B cell (primary cell): ENCODE results near the gene RP9. TPM values are rescaled to one million over a fixed set of nuclear protein-coding genes. Genes with fewer than 3 reads are reported as not detected.
A peak's percentile ranks its signal among the peaks of the same experiment; 100 is the strongest.

ENCODE experiments used
- ATAC-seq: fragments of 200-7000 bp; cut with Tn5 transposase; one replicate; pipeline ENCODE4 v1.10.0; 2021; ENCODE audit warnings: low read depth, mild to moderate bottlenecking, moderate number of reproducible peaks, moderate library complexity
- CTCF ChIA-PET: fragments of 350-600 bp; sonication (Branson Sonifier 250); formaldehyde crosslinking; loops from one replicate; lab custom pipeline; 2021; ENCODE audit warnings: antibody characterized with exemption, inconsistent platforms; lab: Charles Lee
- POLR2A ChIA-PET: fragments of 350-600 bp; sonication (Branson Sonifier 250); formaldehyde crosslinking; loops from one replicate; lab custom pipeline; 2021; ENCODE audit warnings: antibody characterized with exemption; lab: Charles Lee
- DNase-seq: peaks from one replicate; pipeline ENCODE4 v3.0.0; 2013
- H2AFZ ChIP-seq: 2 replicates; pipeline ENCODE4 v1.6.1; 2012; ENCODE audit warnings: mild to moderate bottlenecking, low read depth, low read length; ENCODE audit not compliant: insufficient read depth, poor library complexity, severe bottlenecking
- H3K27ac ChIP-seq, 2 donors: 1 replicate in 1 of 2; 2 replicates in 1 of 2; pipeline ENCODE4 v1.5.1; 2012 to 2013; ENCODE audit warnings: low read length in 2 of 2, mild to moderate bottlenecking in 2 of 2, moderate library complexity in 1 of 2
- H3K27me3 ChIP-seq, 4 experiments: fragments of 200-600 bp in 1 of 4; sonication (generic) in 1 of 4; replicated peaks in 1 of 4; 1 replicate in 2 of 4; 2 replicates in 2 of 4; pipeline versions ENCODE4 v1.6.1 to v1.7.0; 2013 to 2016; ENCODE audit warnings: low read length in 3 of 4, mild to moderate bottlenecking in 2 of 4, mixed read lengths in 1 of 4, moderate library complexity in 1 of 4; ENCODE audit not compliant: insufficient read depth in 4 of 4, control insufficient read depth in 3 of 4; ENCODE audit errors: control extremely low read depth in 1 of 4
- H3K36me3 ChIP-seq, 2 experiments: replicated peaks in 1 of 2; 1 replicate in 1 of 2; 2 replicates in 1 of 2; pipeline versions ENCODE4 v1.6.1 to v1.7.1; 2013; ENCODE audit warnings: low read length in 1 of 2; ENCODE audit not compliant: insufficient read depth in 2 of 2, control insufficient read depth in 1 of 2; ENCODE audit errors: control extremely low read depth in 1 of 2, extremely low read depth in 1 of 2
- H3K4me1 ChIP-seq, 2 donors: fragments of 200-600 bp in 1 of 2; sonication (generic) in 1 of 2; 1 replicate in 1 of 2; 2 replicates in 1 of 2; pipeline versions ENCODE4 v1.5.1 to v1.6.1; 2013 to 2017; ENCODE audit warnings: low read length in 2 of 2; ENCODE audit not compliant: control insufficient read depth in 2 of 2, insufficient read depth in 2 of 2
- H3K4me2 ChIP-seq: replicated peaks from 2 replicates; pipeline ENCODE3; 2012; ENCODE audit warnings: mild to moderate bottlenecking, low read depth, low read length; ENCODE audit not compliant: poor library complexity, severe bottlenecking
- H3K4me3 ChIP-seq, 5 experiments: fragments of 200-600 bp in 1 of 5; sonication (generic) in 1 of 5; 1 replicate in 3 of 5; 2 replicates in 2 of 5; pipeline versions ENCODE4 v1.5.1 to v1.7.0; 2011 to 2016; ENCODE audit warnings: low read length in 4 of 5, mild to moderate bottlenecking in 4 of 5, low read depth in 2 of 5, control low read depth in 1 of 5, moderate library complexity in 1 of 5; ENCODE audit not compliant: insufficient read depth in 1 of 5; ENCODE audit errors: control extremely low read depth in 1 of 5, extremely low read depth in 1 of 5
- H3K79me2 ChIP-seq: fragments of 200-600 bp; sonication (generic); one replicate; pipeline ENCODE4 v1.6.0; 2016; ENCODE audit warnings: low read length; ENCODE audit not compliant: control insufficient read depth, insufficient read depth
- H3K9ac ChIP-seq: fragments of 200-600 bp; sonication (generic); 2 replicates; pipeline ENCODE4 v1.6.1; 2017; ENCODE audit warnings: mild to moderate bottlenecking, low read length, moderate library complexity
- H3K9me3 ChIP-seq, 3 donors: one replicate each; pipeline versions ENCODE4 v1.6.1 to v1.7.1; 2013; ENCODE audit warnings: low read length in 2 of 3; ENCODE audit not compliant: control insufficient read depth in 2 of 3, insufficient read depth in 1 of 3; ENCODE audit errors: control extremely low read depth in 1 of 3
- H4K20me1 ChIP-seq: 2 replicates; pipeline ENCODE4 v1.6.0; 2012; ENCODE audit warnings: mild to moderate bottlenecking, low read length; ENCODE audit not compliant: insufficient read depth, control insufficient read depth, poor library complexity, severe bottlenecking
- H3K27ac Mint-ChIP-seq: one replicate; pipeline ENCODE4 v1.8.0; 2021; ENCODE audit warnings: mixed read lengths
- H3K27me3 Mint-ChIP-seq: one replicate; pipeline ENCODE4 v1.8.0; 2021; ENCODE audit warnings: mixed read lengths
- H3K4me1 Mint-ChIP-seq: one replicate; pipeline ENCODE4 v1.8.0; 2021; ENCODE audit warnings: mixed read lengths
- H3K4me3 Mint-ChIP-seq: one replicate; pipeline ENCODE4 v1.8.0; 2021; ENCODE audit warnings: mixed read lengths
- H3K9me3 Mint-ChIP-seq: one replicate; pipeline ENCODE4 v1.8.0; 2022; ENCODE audit warnings: mixed read lengths; ENCODE audit not compliant: insufficient read depth
- CTCF ChIP-seq: fragments of 200-600 bp; IDR thresholded peaks from one replicate; pipeline ENCODE4 v1.8.0; 2022; ENCODE audit warnings: antibody characterized with exemption, mild to moderate bottlenecking
- EZH2 ChIP-seq: IDR thresholded peaks from 2 replicates; pipeline ENCODE4 v1.6.1; 2012; ENCODE audit warnings: borderline replicate concordance, low read depth, mild to moderate bottlenecking, moderate library complexity, low read length; ENCODE audit not compliant: insufficient read depth, poor library complexity, severe bottlenecking
- WGBS: methylation state at CpG from one replicate; pipeline ENCODE4 v1.1.5; 2013; ENCODE audit warnings: missing lambda C conversion rate; ENCODE audit not compliant: insufficient coverage; 5-methylcytosine and 5-hydroxymethylcytosine counted together
- intact Hi-C: fragments of 100-400 bp; cut with micrococcal nuclease; formaldehyde crosslinking; loops from one replicate; pipeline ENCODE4 v1.10.0; 2022
- polyA plus RNA-seq: library from polyadenylated mRNA; depleted of rRNA; stranded (reverse); fragments of >200 nt; gene quantifications from 2 replicates; pipeline ENCODE4 v1.2.3, GENCODE V29; 2012
- total RNA-seq, 2 donors: library from RNA; stranded (reverse); fragments of 120-200 nt in 1 of 2; gene quantifications; 1 replicate in 1 of 2; 2 replicates in 1 of 2; pipeline versions ENCODE4 v1.2.3 to v1.2.4, GENCODE V29; 2013 to 2022

The RP9 gene
- total and polyA plus RNA-seq, 2 donors (not counting 1 experiment from before 2014, with no cell fraction given) = 23.0 to 69.4 TPM

- no peak for DNase-seq
- H3K27ac ChIP-seq = peak overlapping the region; percentile 34 to 91
- H3K4me3 ChIP-seq = peak overlapping the region; percentile 63 to 94 (median 74)
- H2AFZ ChIP-seq = peak overlapping the region; percentile 78
- H3K9ac ChIP-seq = peak overlapping the region; percentile 89
- Mint-ChIP-seq H3K4me3 (peak overlapping the region; percentile 95), H3K27ac (peak overlapping the region; percentile 79), H3K4me1 (peaks cover 51% of the 10 kb centered on the region), H3K9me3 (no peaks in the 10 kb centered on the region), H3K27me3 (peaks cover 14% of the 10 kb centered on the region)
- H3K79me2 ChIP-seq = peaks cover 60% of the 10 kb centered on the region
- TF ChIP-seq EZH2 = no peak
- TF ChIP-seq CTCF = no peak
- CTCF ChIA-PET = interaction anchor here (0.7 to 5.0 kb wide), 34 partner anchors 8 to 618 kb away, joined by 3 to 66 read pairs (median 6); partner anchors contain the start of genes BBS9, LSM5 and NT5C3A
- WGBS = 0% methylated on average over 4 of the region's 10 CpGs
- H3K4me2 ChIP-seq = peak overlapping the region; percentile 85
- ATAC-seq = no peak
- peaks cover 0 to 4% (median 0%) of the 10 kb centered on the region in 4 experiments for H3K27me3 ChIP-seq
- no peaks in the 10 kb centered on the region for H3K9me3 ChIP-seq
- peaks cover 42 to 45% of the 10 kb centered on the region in 2 donors for H3K4me1 ChIP-seq
- H3K36me3 ChIP-seq = peaks cover 0 to 2% of the 10 kb centered on the region in 2 experiments
- peaks cover 11% of the 10 kb centered on the region for H4K20me1 ChIP-seq
- intact Hi-C loops = loop anchor here (1.0 to 2.0 kb wide), 9 partner anchors 21 to 618 kb away; partner anchors contain the start of genes BBS9 and LSM5
- POLR2A ChIA-PET = interaction anchor here (1.6 to 2.1 kb wide), 3 partner anchors 20 to 46 kb away, joined by 3 to 13 read pairs (median 4); partner anchors contain the start of gene NT5C3A
Measured at GRCh38 chr7:33108554-33109004, 625 bp downstream of the RP9 start.
